GM12874 (cell line): ENCODE data around the gene C1QTNF9.

ENCODE experiments used
- CTCF ChIP-seq: IDR thresholded peaks from 2 replicates; pipeline ENCODE4 v1.5.1; 2011; ENCODE audit warnings: low read depth, mild to moderate bottlenecking, control low read depth, low read length, moderate library complexity; ENCODE audit not compliant: insufficient read depth

The C1QTNF9 gene

GRCh38 chr13:24308068-24308445, 1.3 kb upstream of the C1QTNF9 start:
- TF ChIP-seq CTCF, result no peak

GRCh38 chr13:24308488-24309020, 826 bp upstream of the C1QTNF9 start:
- TF ChIP-seq CTCF, result no peak

GRCh38 chr13:24313439-24313838, 4.1 kb downstream of the C1QTNF9 start:
- no peak for TF ChIP-seq CTCF

GRCh38 chr13:24323036-24323738, 13.8 kb downstream of the C1QTNF9 start:
- TF ChIP-seq CTCF, result no peak

- no peak for TF ChIP-seq CTCF
These were observed 14.3 kb downstream of the C1QTNF9 start for GRCh38 chr13:24323739-24324075.

GRCh38 chr13:24328145-24328544, 18.8 kb downstream of the C1QTNF9 start:
- TF ChIP-seq CTCF, result no peak

- no peak for TF ChIP-seq CTCF
These were observed 29.3 kb downstream of the C1QTNF9 start for GRCh38 chr13:24338721-24339120.
